NB4 (cell line): ENCODE data around the gene JCAD.
A peak's percentile ranks its signal among the peaks of the same experiment; 100 is the strongest.

ENCODE experiments used
- DNase-seq: peaks from one replicate; pipeline ENCODE4 v3.0.0; 2010; ENCODE audit warnings: low read depth
- H3K4me3 ChIP-seq: one replicate; pipeline ENCODE4 v1.5.1; 2011; ENCODE audit warnings: mild to moderate bottlenecking, low read depth, low read length, moderate library complexity
- MAX ChIP-seq: IDR thresholded peaks from 2 replicates; pipeline ENCODE4 v1.6.1; 2011; ENCODE audit warnings: low read depth, low read length
- MYC ChIP-seq: IDR thresholded peaks from 2 replicates; pipeline ENCODE4 v1.6.1; 2011; ENCODE audit warnings: low read depth, low read length
- POLR2A ChIP-seq: IDR thresholded peaks from 2 replicates; pipeline ENCODE4 v1.6.1; 2011; ENCODE audit warnings: mild to moderate bottlenecking; ENCODE audit not compliant: insufficient read length; ENCODE audit errors: extremely low read depth
- TF ChIP-seq, protein P1 (sequence below): IDR thresholded peaks from one replicate; pipeline ENCODE4 v1.5.1; 2012; ENCODE audit warnings: low read depth, low read length

JCAD gene

GRCh38 chr10:30038781-30039536, 20.4 kb downstream of the JCAD start:
- DNase-seq, result no peak
- TF ChIP-seq MAX (no peak), MYC (no peak), POLR2A (no peak)
- TF ChIP-seq, protein P1, sequence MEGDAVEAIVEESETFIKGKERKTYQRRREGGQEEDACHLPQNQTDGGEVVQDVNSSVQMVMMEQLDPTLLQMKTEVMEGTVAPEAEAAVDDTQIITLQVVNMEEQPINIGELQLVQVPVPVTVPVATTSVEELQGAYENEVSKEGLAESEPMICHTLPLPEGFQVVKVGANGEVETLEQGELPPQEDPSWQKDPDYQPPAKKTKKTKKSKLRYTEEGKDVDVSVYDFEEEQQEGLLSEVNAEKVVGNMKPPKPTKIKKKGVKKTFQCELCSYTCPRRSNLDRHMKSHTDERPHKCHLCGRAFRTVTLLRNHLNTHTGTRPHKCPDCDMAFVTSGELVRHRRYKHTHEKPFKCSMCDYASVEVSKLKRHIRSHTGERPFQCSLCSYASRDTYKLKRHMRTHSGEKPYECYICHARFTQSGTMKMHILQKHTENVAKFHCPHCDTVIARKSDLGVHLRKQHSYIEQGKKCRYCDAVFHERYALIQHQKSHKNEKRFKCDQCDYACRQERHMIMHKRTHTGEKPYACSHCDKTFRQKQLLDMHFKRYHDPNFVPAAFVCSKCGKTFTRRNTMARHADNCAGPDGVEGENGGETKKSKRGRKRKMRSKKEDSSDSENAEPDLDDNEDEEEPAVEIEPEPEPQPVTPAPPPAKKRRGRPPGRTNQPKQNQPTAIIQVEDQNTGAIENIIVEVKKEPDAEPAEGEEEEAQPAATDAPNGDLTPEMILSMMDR, result no peak
- no peak overlapping the region for H3K4me3 ChIP-seq

DNA sequence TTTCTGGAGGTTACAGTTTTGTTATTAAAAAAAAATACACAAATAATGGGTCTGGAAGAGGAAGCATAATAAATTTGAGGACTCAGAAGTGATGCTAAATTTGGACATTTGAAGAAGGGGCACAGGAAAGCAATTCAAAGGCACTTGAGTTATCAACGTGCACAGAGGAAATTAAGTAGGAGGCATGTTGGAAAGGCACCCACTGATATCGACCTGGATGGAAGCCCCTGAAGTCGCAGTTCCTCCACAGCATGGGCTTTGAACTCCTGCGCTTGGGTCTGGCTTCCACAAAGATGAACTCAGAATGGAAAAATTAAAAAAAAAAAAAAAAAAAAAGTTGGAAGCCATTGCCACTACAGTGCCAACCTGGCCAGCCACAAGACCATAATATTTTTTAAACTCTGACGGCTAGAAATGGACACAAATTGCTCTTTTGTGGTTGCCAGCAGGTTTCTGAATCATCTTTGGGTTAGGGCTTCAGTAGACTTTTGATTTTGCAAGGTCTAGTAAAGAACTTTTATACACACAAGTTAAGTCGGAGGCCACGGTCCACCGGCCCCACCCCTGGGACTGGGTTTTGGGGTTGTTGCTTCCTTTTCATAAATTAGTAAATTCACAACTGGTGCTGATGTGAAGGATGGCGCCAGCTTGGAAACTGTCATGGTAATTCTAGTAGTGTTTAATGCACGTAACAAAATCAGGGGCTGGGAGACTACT, 21.6 kb downstream of the JCAD start:
- H3K4me3 ChIP-seq, result no peak overlapping the region
- peak; percentile 45 for DNase-seq
- TF ChIP-seq MAX, result no peak

DNA sequence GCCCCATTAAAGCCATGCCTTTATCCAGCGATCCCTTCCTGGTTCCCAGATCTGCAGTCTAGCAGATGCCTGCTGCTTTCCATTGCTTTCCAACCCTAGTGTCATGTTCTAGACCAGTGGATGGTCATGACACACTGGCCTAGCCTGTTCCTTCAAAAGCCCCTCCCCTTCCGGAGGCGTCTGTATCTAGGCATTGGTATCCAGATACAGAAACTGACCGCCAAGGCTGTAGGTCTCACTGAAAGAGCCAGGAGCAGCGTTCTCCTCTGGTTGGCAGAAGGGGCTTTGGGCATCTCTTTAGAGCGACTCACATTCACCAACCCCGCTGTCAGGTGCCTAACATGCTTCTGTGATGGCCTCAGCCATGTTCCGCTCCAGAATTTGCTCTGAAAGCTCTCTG, 22.6 kb downstream of the JCAD start:
- no peak overlapping the region for H3K4me3 ChIP-seq
- no peak for DNase-seq
- TF ChIP-seq MYC, result no peak
- no peak for TF ChIP-seq POLR2A
- no peak for TF ChIP-seq MAX
- TF ChIP-seq, protein P1, result no peak

DNA sequence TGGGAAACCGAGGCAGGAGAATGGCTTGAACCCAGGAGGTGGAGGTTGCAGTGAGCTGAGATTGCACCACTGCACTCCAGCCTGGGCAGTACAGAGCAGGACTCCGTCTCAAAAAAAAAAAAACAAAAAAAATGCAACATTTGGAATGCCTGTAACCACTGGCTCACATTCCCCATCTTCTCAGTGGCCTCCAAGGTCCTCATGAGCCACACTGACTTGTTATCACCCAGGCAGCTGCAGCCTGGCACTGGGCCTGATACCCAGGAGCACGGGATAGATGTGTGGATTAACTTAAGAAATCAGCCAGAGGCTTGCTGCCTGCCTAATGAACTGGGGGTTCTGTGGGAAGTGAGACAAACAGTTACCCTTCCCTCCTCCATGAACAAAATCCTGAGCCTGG, 23.0 kb downstream of the JCAD start:
- TF ChIP-seq, protein P1, result no peak
- no peak for TF ChIP-seq MYC
- no peak for TF ChIP-seq POLR2A
- TF ChIP-seq MAX, result no peak
- H3K4me3 ChIP-seq, result no peak overlapping the region
- no peak for DNase-seq

- peak overlapping the region; percentile 35 for H3K4me3 ChIP-seq
- DNase-seq, result peak; percentile 90
These were observed 24.8 kb downstream of the JCAD start for GRCh38 chr10:30034433-30035137.

More at GRCh38 chr10:30034433-30035137, 24.8 kb downstream of the JCAD start:
- TF ChIP-seq, protein P1, result no peak
- TF ChIP-seq MYC, result no peak
- no peak for TF ChIP-seq POLR2A
- TF ChIP-seq MAX, result no peak
